NCI-H446 treated with DMSO at 0.1 percent for 48 hours (cell line): ENCODE measurements around the gene ADGB.
A peak's percentile ranks its signal among the peaks of the same experiment; 100 is the strongest.

Source experiments
- DNase-seq: peaks from one replicate; lab custom pipeline; 2025; lab: John Stamatoyannopoulos, UW

The ADGB gene

DNA sequence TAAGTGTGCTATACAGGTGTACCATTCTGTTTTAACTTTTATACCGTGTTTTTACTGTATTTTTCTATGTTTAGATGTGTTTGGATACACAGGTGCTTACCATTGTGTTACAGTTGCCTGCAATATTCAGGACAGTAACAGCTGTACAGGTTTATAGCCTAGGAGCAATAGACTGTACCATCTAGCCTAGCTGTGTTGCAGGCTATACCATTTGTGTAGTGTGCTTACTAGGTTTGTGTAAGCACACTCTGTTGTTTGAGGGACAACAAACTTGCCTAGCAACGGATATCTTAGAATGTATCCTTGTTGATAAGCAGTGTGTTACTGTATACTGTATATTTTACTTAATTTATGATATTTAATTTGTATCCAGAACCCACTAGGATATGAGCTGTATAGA is 35.2 kb downstream of the ADGB start:
- no peak for DNase-seq

DNA sequence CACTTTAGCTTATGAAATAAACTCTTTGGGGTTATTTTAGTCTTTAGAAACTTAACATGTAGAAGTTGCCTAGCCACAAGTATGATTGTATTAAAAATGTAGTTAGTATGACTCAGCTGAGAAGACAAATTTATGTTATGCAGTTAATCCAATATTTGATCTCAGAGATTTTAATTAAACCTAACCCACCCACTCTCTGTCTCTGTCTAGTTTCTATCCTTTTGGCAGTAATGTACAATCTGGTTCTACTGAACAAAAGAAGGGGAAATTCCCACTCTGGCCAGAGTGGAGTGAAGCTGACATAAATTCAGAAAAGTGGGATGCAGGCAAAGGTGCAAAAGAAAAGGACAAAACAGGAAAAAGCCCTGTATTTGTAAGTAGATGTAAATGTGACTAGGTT is 36.4 kb downstream of the ADGB start:
- DNase-seq: no peak

DNA sequence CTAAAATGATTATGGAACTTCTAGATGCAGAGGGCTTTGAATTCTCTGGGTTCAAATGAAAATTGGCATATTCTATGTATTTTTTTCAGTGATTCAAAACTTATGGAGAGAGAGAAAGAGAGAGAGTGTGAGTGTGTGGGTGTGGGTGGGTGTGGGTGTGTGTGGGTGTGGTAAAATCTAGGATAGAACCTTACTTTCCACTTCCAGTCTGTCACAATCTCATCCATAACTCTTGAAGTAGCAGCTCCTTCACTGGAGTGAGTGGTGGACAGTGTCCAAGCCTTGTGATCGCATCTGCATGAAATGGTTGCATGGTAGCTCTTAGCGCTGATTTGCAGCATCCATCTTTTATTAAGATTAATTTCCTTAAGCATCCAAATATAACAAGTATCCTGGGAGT is 37.7 kb downstream of the ADGB start:
- no peak for DNase-seq

DNA sequence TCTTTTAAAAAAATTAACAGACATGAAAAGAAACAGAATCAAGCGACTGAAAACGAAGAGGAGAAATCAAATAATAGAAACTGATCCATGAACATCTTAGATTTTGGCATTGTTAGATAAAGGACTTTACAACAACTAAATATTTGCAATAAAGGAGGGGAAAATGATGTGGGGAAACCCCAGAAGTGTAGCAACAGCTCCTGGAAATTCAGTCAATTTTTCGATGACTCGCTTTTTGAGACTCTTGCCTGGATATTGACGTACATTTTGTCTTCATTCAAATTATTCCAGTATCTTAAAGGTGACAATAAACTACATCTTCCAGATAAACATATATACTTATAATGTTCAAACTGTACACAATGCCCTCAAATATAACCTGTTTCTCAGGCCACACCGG is 44.1 kb downstream of the ADGB start:
- no peak for DNase-seq

DNA sequence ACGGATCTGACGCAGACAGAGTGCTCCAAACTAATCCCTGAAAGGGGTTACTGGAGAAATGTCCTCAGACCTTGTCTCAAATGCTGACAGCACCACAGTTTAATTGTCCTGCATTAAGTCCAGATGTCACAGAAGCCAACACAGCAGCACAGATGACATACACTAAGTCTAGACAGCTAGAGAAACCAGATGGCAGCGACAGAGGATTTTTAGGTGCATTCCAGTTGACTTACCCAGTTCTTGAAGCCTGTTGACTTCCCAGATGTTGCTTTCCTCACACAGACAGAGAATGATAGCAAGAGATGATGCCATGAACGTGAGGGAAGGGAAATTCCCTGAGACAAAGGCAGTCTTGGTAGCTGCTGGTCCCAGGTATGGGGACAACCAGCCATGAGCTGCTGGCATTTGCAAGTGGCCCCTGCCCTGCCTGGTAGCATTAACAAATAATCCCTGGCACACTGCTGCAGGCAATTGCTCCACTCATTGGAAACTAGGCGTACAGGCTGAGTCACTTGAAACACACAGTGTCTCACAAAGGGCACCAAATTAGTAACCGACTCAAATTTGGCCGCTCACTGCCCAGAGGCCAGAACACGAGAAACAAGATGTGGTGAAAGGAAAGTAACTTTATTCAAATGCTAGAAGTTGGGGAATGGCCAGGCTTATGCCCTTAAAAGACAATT is 52.2 kb downstream of the ADGB start:
- no peak for DNase-seq

DNA sequence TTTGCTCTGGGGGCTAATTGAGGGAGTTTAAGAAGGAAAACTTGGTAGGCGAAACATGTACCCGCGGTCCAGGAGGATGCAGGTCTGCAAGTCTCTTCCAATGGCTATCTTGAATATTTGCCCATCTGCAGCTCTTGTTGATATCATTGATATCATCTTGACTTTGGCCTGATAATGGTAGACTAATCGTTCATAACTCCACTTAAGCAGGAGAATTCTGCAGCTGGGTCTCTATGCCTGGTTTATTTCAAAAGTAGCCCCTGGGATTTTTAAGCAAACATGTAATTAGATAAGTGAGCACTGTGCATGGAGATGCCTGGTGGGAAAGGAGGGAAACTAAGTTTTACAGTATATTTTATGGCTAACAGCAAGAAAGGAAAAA is 52.7 kb downstream of the ADGB start:
- DNase-seq: no peak

DNA sequence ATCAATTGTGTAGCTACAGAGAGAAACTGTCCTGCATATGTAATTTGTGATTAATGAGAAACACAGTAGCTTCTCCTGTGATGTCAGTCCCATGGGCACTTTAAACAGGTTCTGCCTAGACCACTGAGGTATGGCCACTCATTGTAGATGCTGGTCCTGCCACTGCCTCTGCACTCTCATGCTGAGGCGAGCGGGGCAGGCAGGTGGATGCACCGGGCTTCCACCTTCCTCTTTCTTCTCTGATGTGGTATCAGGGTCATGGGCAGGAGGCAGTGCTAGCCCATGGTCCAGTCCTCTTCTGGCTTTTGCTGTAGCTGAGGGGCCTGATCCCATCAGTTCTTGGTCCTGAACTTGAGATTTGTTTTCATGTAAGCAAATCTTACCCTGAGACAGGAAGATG is 58.7 kb downstream of the ADGB start:
- DNase-seq: no peak

DNA sequence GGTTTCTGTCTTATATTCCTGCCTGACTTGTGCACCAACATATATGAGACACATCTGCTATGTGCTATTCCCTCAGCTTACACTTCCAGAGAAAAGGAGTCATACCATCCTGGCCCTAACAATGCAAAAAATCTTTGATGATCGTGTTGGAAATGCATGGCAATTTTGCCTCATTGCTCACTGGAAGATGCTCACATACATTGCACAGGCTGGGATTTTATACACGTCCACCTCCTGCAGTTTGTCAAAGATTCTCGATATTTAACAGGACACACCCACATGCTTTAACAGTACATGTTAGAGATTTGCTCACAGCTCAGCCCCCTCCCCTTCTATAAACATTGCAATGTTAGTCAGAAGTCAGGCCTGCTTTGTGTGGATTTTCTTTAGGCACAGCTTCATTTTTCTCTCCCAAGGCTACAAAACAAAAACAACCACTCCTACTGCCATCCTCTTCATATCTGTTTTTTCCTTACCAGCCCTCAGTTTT is 66.1 kb downstream of the ADGB start:
- DNase-seq: no peak

DNA sequence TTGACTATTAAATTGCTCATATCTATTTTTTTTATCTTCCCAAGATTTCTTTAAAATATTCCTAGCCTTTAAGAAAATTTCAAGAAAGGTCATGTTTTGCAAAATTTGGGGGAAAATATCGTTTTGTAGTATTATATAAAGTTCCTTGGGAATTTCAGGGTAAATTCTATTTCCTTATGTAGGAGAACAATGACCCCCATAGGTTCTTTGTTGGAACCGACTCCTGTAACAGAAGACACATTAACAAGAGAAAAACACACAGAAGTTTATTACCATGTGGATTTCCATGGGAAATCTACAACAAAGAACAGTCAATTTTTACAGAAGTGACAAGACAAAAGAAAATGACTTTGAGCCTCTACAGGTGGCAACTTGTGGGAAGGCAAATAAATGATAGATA is 68.1 kb downstream of the ADGB start:
- DNase-seq: no peak

DNA sequence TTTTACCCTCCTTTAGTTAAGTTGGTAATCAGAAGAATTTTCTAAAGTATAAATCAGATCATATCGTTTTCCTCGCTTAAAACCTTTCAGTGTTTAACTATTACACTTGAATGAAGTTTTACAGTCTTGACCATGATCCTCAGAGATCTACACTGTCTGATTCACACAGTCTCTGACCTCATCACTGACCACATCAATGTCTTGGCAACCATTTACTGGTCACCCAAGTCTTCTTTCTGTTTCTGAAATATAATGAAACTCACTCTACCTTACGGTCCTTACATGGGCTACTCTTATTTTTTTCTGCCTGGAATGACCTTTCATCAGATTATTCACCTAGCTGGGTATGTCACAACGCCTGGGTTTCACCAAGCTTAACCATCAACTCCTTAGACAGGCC is 71.4 kb downstream of the ADGB start:
- no peak for DNase-seq

DNA sequence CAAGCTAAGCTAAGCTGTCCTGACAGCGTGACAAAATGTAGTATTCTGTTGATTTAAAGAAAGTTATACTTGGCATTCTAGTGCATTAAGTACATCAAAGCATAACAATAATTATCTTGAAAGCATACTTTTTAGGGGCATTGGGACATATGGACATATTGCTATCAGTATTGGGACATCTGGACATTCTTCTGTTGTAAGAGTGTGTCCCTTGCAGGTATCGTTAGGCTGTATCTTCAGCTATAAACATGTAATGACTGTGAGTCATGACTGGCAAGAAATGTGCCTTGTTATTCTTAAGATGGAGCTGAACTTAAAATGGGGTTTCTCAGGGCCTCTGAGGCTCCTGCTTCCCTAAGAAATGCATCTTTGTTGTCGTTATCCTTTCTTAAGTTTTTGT is 74.3 kb downstream of the ADGB start:
- no peak for DNase-seq

DNA sequence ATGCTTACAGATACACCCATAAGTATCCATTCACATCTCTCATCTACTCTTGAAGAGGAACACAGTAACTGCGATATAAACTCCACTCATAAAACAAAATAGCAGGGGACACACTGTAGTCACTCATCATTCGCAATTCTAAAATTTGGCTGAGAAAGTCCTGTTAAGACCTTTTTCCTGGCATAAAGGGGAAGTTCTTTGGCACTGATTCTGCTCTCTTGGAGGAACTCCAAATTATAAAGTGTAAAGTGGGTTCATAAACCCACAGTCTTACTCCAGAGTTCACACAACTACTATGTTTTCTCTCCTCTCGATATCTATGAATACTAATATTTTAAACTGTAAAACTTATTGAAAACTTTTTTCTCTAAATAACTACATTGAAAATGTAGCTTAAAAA is 80.6 kb downstream of the ADGB start:
- peak; percentile 2 for DNase-seq

DNA sequence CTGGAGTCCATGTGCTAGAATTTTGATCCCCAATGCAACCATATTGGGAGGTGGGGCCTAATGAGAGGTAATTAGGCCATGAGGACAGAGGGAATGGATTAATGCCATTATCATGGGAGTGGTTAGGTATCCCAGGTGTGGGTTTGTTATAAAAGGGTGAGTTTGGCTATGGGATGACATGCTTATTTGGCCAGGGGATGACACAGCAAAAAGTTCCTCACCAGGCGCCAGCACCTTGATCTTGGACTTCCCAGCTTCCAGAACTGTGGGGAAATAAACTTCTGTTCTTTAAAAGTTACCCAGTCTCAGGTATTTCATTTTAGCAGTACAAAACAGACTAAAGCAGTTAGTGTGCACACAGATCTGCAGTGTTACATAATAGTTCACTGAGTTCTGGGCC is 84.1 kb downstream of the ADGB start:
- no peak for DNase-seq

DNA sequence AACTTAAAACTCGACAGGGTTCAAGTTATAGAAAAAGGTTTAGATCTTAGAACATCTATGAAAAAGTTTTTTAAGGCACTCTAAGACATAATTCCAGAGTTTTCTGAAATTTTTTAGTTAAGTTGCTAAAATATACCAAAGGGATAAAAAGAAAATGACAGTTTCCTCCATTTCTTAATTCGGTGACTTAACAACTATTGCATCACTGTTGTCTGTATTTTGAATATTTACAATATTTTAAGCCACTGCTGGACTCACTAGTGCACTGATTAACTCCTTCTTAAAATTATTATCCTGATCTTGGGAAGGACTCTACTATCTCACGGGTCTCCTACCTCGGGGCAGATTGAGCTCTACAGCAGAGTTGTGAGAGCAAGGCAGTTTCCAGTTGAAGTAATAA is 91.0 kb downstream of the ADGB start:
- DNase-seq: no peak

DNA sequence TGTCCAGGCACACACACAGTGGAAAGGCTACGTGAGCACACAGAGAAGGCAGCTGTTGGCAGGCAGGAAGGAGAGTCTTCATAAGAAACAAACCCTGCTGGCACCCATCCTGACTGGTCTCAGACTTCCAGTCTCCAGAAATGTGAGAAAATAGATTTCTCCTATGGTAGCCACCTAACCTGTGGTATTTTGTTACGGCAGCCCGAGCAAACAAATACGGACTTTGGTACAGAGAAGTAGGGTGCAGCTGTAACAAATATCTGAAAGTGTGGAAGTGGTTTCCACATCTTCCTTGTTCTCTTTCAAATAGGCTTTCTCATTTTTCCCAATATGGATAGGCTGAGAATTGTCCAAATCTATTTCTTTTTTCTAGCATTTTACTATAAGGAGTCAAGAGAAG is 94.6 kb downstream of the ADGB start:
- DNase-seq: no peak

DNA sequence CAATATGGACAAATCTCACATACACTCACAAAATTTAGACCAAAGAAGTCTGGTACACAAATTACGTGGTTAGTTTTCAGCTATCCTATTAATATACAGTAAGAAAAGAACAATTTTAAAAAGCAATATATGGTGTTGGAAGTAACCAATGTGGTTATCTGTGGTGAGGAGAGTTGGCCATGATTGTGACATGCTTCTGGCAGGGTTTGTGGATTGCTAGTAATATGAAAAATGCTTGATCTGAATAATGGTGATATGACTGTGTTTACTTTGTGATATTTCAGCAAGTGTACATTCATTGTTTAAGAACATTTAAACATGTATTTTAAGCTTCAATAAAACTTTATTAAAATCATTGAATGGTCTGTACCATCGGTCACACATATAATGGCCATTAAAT is 99.1 kb downstream of the ADGB start:
- DNase-seq: no peak

DNA sequence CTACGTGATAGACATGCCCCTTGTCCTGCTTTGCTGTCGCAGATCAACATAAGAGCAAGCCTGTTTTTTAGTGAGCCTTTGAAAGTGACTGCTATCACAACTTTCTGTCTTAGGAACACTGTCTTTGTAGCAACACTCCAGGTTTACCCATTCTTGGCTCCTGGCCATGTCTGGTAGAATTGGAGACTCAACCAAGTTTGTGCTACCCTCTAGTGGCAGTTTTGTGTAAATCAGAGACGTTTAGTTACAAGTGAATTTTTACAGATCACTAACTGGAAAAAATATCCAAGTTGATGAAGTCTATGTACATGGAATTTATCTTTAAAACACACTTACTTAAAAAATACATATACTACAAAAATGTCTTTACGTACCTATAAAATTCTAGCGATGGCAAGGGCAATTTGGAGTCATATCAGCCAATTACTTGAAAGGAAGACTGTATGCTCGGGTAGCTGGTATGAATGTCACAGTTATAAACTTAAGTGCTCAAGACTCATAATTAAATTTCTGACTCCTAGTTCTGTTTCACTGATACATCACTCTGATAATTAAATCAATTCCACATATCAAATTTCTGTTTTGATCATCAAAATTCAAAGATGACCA is 101.4 kb downstream of the ADGB start:
- DNase-seq: peak; percentile 45

DNA sequence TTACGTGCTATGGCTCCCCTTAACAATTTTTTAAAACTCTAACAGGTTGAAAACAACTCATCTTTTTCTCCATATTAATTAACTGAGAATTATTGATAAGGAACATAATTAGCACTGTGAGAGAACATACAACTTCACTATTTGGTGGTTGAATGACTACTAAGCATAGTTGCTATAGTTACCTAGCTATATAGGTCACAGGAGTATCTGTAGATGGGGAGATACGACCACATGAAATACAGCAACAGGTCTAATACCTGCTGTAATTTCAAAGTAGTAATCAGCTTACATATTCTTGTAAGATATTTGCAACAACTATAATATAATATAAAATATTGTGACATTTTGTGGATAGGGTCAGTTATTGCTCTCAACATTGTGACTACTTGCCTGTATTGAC is 102.9 kb downstream of the ADGB start:
- DNase-seq: no peak

DNA sequence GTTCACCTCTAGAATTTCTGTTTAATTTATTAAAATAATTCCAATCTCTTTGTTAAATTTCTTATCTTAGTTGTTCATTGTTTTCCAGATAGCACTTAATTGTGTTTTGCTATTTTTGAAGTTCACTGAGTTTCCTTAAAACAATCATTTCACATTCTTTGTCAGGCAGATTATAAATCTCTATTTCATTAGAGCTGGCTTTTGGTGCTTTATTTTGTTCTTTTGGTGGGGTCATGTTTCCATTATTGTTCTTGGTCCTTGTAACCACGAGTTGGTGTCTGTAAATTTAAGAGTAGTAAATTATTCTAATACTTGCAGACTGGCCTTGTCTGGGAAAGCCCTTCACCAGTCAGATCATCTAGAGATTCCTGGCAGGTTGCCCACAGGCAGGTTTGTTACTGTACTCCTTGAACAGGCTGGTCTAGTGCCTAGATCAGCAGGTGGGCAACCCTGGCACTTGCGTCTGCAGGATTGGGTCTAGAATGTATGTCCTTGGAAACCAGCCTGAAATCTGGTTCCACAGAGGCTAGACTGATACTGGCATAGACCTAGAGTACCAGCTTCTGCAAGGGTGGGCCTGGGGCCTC is 110.4 kb downstream of the ADGB start:
- no peak for DNase-seq

DNA sequence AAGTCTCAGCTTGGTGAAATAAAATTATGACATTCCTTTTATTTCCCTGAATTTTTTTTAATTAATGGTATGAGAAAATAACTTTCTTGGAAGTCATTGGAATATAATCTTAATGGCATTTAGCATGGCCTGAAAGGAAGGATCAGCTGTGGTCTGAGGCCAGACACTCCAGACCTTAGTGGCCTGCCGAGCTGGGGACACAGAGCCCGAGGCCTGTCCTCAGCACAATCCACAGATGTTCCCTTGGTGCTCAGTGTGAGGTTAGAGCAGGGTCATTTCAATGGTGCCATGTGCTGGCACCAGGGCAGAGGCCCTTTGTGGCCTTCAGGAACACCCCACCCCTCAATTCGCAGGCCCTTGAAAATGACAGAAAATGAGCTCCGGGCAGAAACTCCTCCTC is 120.6 kb downstream of the ADGB start:
- DNase-seq: no peak

DNA sequence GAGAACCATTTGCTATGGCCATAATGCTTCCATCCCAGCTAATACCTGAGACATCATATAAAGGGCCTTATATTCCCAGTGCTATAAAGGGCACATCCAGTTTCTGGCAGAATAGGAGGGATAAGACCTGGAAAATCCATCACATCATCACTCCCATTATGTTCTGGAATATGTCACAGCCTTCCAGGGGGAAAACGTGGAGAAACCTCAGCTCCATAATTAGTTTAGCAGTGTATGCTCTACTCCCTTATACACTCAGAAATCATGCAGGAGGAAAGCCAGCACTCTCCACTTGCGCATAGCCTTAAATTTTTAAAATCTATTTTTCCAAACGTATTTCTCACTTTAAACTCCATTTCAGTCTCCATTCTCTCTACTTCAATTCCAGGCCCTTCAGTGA is 140.9 kb downstream of the ADGB start:
- no peak for DNase-seq

DNA sequence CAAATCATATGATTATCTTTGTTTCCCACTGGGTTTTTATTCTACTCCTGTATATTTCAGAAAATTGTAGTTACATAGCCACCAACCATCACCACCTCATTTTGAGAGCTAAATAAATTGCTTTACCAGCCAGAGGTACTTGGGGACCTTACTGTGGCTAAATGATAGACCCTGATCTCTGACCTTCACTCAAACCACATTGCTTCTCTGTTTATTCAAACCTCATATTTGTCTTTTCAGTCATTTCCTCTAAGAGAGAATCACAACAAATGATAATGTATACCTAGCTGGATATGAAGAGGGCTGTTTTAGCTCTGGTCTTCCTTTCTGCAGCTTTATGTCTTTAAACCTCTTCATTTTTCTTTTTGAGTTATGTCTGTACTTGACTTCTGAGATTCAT is 142.8 kb downstream of the ADGB start:
- no peak for DNase-seq

DNA sequence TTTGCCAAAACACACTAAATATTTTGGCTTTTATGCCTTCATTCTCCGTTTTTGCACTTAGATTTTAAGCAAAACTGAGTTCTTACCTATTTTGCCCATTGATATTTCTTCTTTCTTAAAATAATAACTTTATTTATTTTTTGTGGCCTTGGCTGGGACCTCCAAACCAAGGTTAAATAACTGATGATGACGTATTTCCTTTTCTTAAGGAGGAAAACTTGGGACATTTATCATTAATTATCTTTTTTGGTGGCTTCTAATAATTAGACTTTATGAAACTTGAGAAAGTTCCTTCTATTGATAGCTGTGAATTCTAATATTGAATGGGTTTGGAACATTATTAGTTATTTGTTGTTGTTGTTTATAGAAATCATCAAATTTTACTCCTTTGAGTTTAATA is 154.5 kb downstream of the ADGB start:
- no peak for DNase-seq

DNA sequence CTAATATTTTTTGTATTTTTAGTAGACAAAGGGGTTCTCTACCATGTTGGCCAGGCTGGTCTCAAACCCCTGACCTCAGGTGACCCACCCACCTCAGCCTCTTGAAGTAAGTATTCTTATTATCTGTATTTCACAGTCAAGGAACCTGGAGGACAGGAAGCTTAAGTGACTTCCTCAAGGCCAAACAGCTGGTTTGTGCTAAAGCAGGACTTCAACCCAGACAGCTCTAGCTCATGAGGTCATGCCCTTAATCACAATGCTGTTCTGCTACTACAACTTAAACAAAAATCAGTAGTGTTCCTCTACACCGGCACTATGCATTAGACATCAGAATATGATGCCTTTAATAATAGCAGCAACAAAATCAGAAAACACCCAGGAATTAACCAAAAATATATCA is 168.9 kb downstream of the ADGB start:
- DNase-seq: no peak
